GM18498 (cell line): ENCODE results near the gene CLSTN2.

Experiments
- ATAC-seq: cut with Tn5 transposase; IDR thresholded peaks from one replicate; pipeline ENCODE4 v1.9.1; 2021; ENCODE audit warnings: mild to moderate bottlenecking, moderate library complexity; ENCODE audit not compliant: unreplicated experiment

CLSTN2 gene

GRCh38 chr3:140441006-140441405, 506.0 kb downstream of the CLSTN2 start:
- ATAC-seq, result no peak

- no peak for ATAC-seq
These were observed 507.6 kb downstream of the CLSTN2 start for GRCh38 chr3:140442621-140443020.

- ATAC-seq, result no peak
These were observed 508.1 kb downstream of the CLSTN2 start for GRCh38 chr3:140443073-140443472.

GRCh38 chr3:140443806-140444205, 508.8 kb downstream of the CLSTN2 start:
- no peak for ATAC-seq

- ATAC-seq, result no peak
These were observed 511.7 kb downstream of the CLSTN2 start for GRCh38 chr3:140446734-140447133.

GRCh38 chr3:140447136-140447535, 512.2 kb downstream of the CLSTN2 start:
- no peak for ATAC-seq

- no peak for ATAC-seq
These were observed 513.0 kb downstream of the CLSTN2 start for GRCh38 chr3:140448001-140448400.

GRCh38 chr3:140449413-140450256, 514.6 kb downstream of the CLSTN2 start:
- no peak for ATAC-seq

- no peak for ATAC-seq
These were observed 518.8 kb downstream of the CLSTN2 start for GRCh38 chr3:140453750-140454149.

- no peak for ATAC-seq
These were observed 520.7 kb downstream of the CLSTN2 start for GRCh38 chr3:140455521-140456214.

- ATAC-seq, result no peak
These were observed 522.0 kb downstream of the CLSTN2 start for GRCh38 chr3:140456974-140457373.

- ATAC-seq, result no peak
These were observed 524.5 kb downstream of the CLSTN2 start for GRCh38 chr3:140459462-140459861.

GRCh38 chr3:140461250-140461649, 526.3 kb downstream of the CLSTN2 start:
- no peak for ATAC-seq

GRCh38 chr3:140463355-140463754, 528.4 kb downstream of the CLSTN2 start:
- no peak for ATAC-seq

- no peak for ATAC-seq
These were observed 531.0 kb downstream of the CLSTN2 start for GRCh38 chr3:140465988-140466387.

GRCh38 chr3:140466535-140466934, 531.5 kb downstream of the CLSTN2 start:
- no peak for ATAC-seq

GRCh38 chr3:140467104-140467577, 532.2 kb downstream of the CLSTN2 start:
- no peak for ATAC-seq

- ATAC-seq, result no peak
These were observed 532.9 kb downstream of the CLSTN2 start for GRCh38 chr3:140467796-140468315.

- ATAC-seq, result no peak
These were observed 533.4 kb downstream of the CLSTN2 start for GRCh38 chr3:140468407-140468806.

GRCh38 chr3:140469491-140469890, 534.5 kb downstream of the CLSTN2 start:
- ATAC-seq, result no peak

GRCh38 chr3:140470211-140470610, 535.2 kb downstream of the CLSTN2 start:
- no peak for ATAC-seq

GRCh38 chr3:140470962-140471361, 536.0 kb downstream of the CLSTN2 start:
- ATAC-seq, result no peak
